Hepatocyte (in vitro differentiated cells): ENCODE measurements around the gene EGFL8. TPM values are rescaled to one million over a fixed set of nuclear protein-coding genes. Genes with fewer than 3 reads are reported as not detected.

Experiments used
- DNase-seq: peaks from one replicate; pipeline ENCODE4 v3.0.0-alpha.2; 2016; ENCODE audit warnings: low spot score
- H2AFZ ChIP-seq: fragments of 200-600 bp; sonication (generic); 2 replicates; pipeline ENCODE4 v1.6.0; 2016; ENCODE audit warnings: antibody characterized with exemption, mild to moderate bottlenecking
- H3K27ac ChIP-seq: fragments of 200-600 bp; sonication (generic); 2 replicates; pipeline ENCODE4 v1.5.1; 2016; ENCODE audit warnings: mild to moderate bottlenecking
- H3K27me3 ChIP-seq: fragments of 200-600 bp; sonication (generic); 2 replicates; pipeline ENCODE4 v1.6.1; 2016
- H3K36me3 ChIP-seq: fragments of 200-600 bp; sonication (generic); replicated peaks from 2 replicates; pipeline ENCODE4 v1.5.1; 2016; ENCODE audit warnings: low read depth; ENCODE audit not compliant: insufficient read depth
- H3K4me1 ChIP-seq: fragments of 200-600 bp; sonication (generic); 2 replicates; pipeline ENCODE4 v1.5.1; 2016; ENCODE audit warnings: mild to moderate bottlenecking, moderate library complexity; ENCODE audit not compliant: insufficient read depth
- H3K4me2 ChIP-seq: fragments of 200-600 bp; sonication (generic); 2 replicates; pipeline ENCODE4 v1.6.0; 2016
- H3K4me3 ChIP-seq: fragments of 200-600 bp; sonication (generic); 2 replicates; pipeline ENCODE4 v1.5.1; 2016; ENCODE audit warnings: mild to moderate bottlenecking
- H3K79me2 ChIP-seq: fragments of 200-600 bp; sonication (generic); 2 replicates; pipeline ENCODE4 v1.6.0; 2017; ENCODE audit warnings: mild to moderate bottlenecking
- H3K9me2 ChIP-seq: fragments of 200-600 bp; sonication (generic); replicated peaks from 2 replicates; pipeline ENCODE4 v1.6.0; 2017; ENCODE audit warnings: mild to moderate bottlenecking; ENCODE audit not compliant: insufficient read depth
- H3K9me3 ChIP-seq: fragments of 200-600 bp; sonication (generic); 2 replicates; pipeline ENCODE4 v1.5.1; 2016; ENCODE audit warnings: low read depth, mild to moderate bottlenecking
- H4K20me1 ChIP-seq: fragments of 200-600 bp; sonication (generic); 2 replicates; pipeline ENCODE4 v1.6.0; 2016; ENCODE audit warnings: mild to moderate bottlenecking; ENCODE audit not compliant: insufficient read depth, poor library complexity, severe bottlenecking
- CTCF ChIP-seq: fragments of 200-600 bp; sonication (generic); IDR thresholded peaks from 2 replicates; pipeline ENCODE4 v1.5.1; 2016; ENCODE audit warnings: antibody characterized with exemption, mild to moderate bottlenecking; ENCODE audit not compliant: poor library complexity
- EZH2 ChIP-seq: fragments of 200-600 bp; sonication (generic); IDR thresholded peaks from 2 replicates; pipeline ENCODE4 v1.6.1; 2016; ENCODE audit warnings: antibody characterized with exemption, mild to moderate bottlenecking, borderline replicate concordance
- EZH2phosphoT487 ChIP-seq: fragments of 200-600 bp; sonication (generic); IDR thresholded peaks from one replicate; pipeline ENCODE4 v1.6.1; 2018; ENCODE audit warnings: antibody characterized with exemption, mild to moderate bottlenecking, low read depth, moderate library complexity; ENCODE audit not compliant: unreplicated experiment, severe bottlenecking
- WGBS: methylation state at CpG from one replicate; pipeline ENCODE4 v1.1.6; 2016; ENCODE audit warnings: low lambda C conversion rate; ENCODE audit errors: missing lambda C conversion rate; 5-methylcytosine and 5-hydroxymethylcytosine counted together
- polyA plus RNA-seq: library from polyadenylated mRNA; unstranded; fragments of >200 nt; fragmentation: Nextera tagmentation; extraction: Ambion mirVana; gene quantifications from 2 replicates; pipeline ENCODE4 v1.2.1, GENCODE V29; 2016
- total RNA-seq: library from RNA; depleted of rRNA; stranded (reverse); fragments of >200 nt; gene quantifications from 2 replicates; pipeline ENCODE4 v1.2.3, GENCODE V29; 2014

The EGFL8 gene
- total and polyA plus RNA-seq, 2 experiments from 2014 or later: 4.5 to 12.2 TPM

DNA sequence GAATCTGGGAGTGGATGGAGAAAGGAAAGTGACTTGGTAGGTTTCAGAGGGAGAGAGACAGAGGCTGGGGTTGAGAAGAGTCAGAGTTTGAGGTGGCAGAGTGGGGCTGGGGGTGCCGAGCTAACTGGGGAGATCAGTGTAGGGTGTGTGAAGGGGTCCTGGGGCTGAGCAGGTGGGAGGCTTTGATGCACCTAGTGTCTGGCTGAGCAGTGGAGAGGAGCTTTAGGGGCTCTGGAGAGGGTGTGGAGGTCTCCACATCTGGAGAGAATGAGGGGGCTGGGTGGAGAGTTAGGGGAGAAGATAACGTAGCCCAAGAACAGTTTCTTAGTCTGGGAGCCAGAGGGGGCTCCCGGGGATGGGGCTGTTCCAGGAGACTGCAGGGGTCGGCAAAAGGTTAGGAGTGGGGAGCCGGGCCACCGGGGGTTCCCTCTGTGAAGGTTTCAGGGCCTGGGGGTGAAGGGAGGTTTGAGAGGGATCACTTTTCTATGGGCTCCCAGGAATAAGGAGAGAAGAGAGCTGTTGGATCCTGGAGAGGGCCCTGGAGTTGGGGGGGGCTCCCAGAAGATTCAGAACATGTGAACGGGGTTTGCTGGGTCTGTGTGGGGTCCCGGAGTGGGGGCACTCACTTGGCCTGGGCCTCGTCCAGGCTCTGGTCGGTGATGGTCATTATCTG, 24.8 kb downstream of the EGFL8 start:
- H3K36me3 ChIP-seq: no peaks in the 10 kb centered on the region
- no peaks in the 10 kb centered on the region for H3K9me3 ChIP-seq
- DNase-seq: no peak
- H3K79me2 ChIP-seq: peaks cover 33% of the 10 kb centered on the region
- H3K9me2 ChIP-seq: no peaks in the 10 kb centered on the region
- 0% methylated on average over 7 of the region's 10 CpGs for WGBS
- peak overlapping the region; percentile 81 for H3K4me3 ChIP-seq
- no peaks in the 10 kb centered on the region for H4K20me1 ChIP-seq
- H3K27ac ChIP-seq: peak overlapping the region; percentile 97
- TF ChIP-seq CTCF (no peak), EZH2 (no peak), EZH2phosphoT487 (no peak)
- peak overlapping the region; percentile 89 for H3K4me2 ChIP-seq
- no peaks in the 10 kb centered on the region for H3K27me3 ChIP-seq
- peaks cover 35% of the 10 kb centered on the region for H3K4me1 ChIP-seq
- no peak overlapping the region for H2AFZ ChIP-seq

- 17% methylated on average over 1 of the region's 23 CpGs for WGBS
- Histone ChIP-seq H4K20me1 (no peaks in the 10 kb centered on the region), H3K27ac (peak overlapping the region; percentile 97), H3K4me3 (peak overlapping the region; percentile 81), H3K4me2 (peak overlapping the region; percentile 89), H3K4me1 (peaks cover 33% of the 10 kb centered on the region), H3K9me2 (no peaks in the 10 kb centered on the region), H3K79me2 (peaks cover 33% of the 10 kb centered on the region), H2AFZ (no peak overlapping the region), H3K36me3 (no peaks in the 10 kb centered on the region), H3K27me3 (no peaks in the 10 kb centered on the region), H3K9me3 (no peaks in the 10 kb centered on the region)
- TF ChIP-seq CTCF (no peak), EZH2phosphoT487 (no peak), EZH2 (no peak)
- peak; percentile 53 for DNase-seq
Observed at GRCh38 chr6:32189742-32190053, 25.3 kb downstream of the EGFL8 start.

DNA sequence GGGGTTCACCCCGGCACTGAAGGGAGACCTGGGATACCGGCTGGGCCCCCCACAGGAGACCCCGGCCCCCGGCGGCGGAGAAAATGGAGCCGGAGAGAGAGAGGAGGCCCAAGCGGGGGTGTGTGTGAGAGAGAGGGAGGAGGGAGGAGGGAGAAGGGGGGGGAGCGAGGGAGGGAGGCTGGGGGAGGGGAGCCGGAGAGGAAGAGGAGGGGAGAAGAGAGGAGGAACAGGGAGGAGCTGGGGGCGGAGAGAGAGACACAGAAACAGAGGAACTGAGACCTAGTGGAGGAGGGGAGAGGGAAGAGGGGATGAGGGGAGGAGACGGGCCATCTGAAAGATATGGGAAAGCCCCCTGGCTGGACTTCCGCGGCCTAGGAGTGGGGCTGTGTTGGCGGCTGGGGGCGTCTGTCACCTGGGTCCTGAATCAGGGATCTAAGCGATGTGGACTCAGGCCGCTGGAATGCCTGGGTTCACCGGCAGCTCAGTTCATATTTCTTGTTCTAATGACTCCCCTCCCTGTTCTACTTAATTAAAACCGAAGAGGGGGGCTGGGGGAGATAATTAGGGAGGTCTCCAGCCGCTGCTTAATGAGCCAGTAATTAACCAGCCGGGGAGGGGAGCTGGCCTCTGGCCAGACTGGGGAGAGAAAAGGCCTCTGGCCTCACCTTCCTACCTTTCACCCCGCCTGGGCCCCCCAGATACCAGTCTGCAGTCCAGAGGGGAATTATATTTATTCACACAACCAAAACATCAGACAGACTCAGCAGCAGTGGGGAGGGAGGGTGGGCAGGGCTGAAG, 25.9 kb downstream of the EGFL8 start, which contains the start of gene PBX2:
Gene PBX2, minus strand, starts transcription at position 149 of the 798 bp plus-strand sequence. CDS start 287 bp downstream, outside the sequence.
- H3K27ac ChIP-seq: peak within 1 kb of the TSS; percentile 97
- H3K4me3 ChIP-seq: peak within 1 kb of the TSS; percentile 81
- DNase-seq: peak; percentile 95
- WGBS: 5% methylated on average over 11 of the region's 23 CpGs
- H3K27me3 ChIP-seq: no peaks in the 10 kb centered on the region
- H3K9me3 ChIP-seq: no peaks in the 10 kb centered on the region
- TF ChIP-seq EZH2phosphoT487: no peak
- TF ChIP-seq EZH2: no peak
- H3K4me1 ChIP-seq: peaks cover 36% of the 10 kb centered on the region
- peak within 1 kb of the TSS; percentile 89 for H3K4me2 ChIP-seq
- H3K36me3 ChIP-seq: no peaks in the 10 kb centered on the region
- no peaks in the 10 kb centered on the region for H3K9me2 ChIP-seq
- H3K79me2 ChIP-seq: peaks cover 33% of the 10 kb centered on the region
- peak within 1 kb of the TSS; percentile 18 for H2AFZ ChIP-seq
- H4K20me1 ChIP-seq: no peaks in the 10 kb centered on the region
